Stimulated activated CD4-positive, alpha-beta T cell treated with anti-CD3 and anti-CD28 coated beads, Interleukin-12 subunit alpha, Interleukin-12 subunit beta, amount 100 ng/mL, for 24 hours (primary cell): Measurements from ENCODE around the gene CFAP43.

Source experiments
- DNase-seq, 2 experiments: peaks; one replicate each; pipeline ENCODE4 v3.0.0-alpha.2; 2020; ENCODE audit warnings: low read depth in 2 of 2

CFAP43 gene

GRCh38 chr10:104098358-104098925 lies 133.7 kb downstream of the CFAP43 start:
- DNase-seq, result no peak

- no peak for DNase-seq
These were observed 135.5 kb downstream of the CFAP43 start for GRCh38 chr10:104096692-104097091.

DNA sequence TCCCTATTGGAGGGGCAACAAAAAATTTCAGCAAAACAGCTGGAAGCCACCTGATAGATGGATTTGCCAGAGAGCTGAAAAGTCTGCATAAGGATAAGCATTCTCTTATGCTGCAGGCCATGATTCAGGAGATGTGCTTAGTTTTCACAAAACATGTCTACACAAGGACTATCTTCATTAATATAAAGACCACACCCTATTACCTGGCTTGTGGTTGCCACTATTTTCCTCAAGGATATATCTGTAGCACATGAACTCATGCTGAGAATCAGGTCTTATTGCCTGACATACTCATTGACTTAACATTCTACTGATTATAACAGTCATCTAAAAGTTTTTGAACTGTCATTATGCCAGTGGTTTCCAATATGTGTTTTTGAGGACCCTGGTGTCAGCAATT lies 139.4 kb downstream of the CFAP43 start:
- DNase-seq, result no peak

GRCh38 chr10:104090611-104091010 lies 141.6 kb downstream of the CFAP43 start:
- no peak for DNase-seq

- DNase-seq, result no peak
These were observed 142.5 kb downstream of the CFAP43 start for GRCh38 chr10:104089621-104090020.

DNA sequence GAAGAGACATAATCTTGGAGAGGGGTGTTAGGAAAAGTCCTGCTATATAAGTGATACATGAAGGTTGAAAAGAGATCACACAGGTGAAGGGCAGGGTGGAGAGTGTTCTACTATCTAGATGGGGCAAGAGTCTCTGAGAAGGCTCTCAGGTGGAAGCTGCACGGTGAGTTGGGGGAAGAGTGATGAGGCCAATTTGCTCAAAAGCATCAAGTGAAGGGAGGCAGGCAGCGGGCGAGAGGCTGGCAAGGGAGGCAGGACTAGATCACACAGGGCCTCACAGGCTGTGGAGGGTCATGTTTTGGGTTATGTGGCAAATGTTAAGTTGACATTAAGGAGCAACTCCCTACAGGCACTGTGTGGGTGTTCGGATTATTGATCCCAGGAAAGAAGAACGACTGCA lies 143.9 kb downstream of the CFAP43 start:
- no peak for DNase-seq

GRCh38 chr10:104085801-104086400 lies 146.3 kb downstream of the CFAP43 start, which contains the start of gene COL17A1:
TSS of gene COL17A1 (minus strand) at chr10:104085880. CDS start at chr10:104080673, 5,207 bp downstream.
- DNase-seq, result no peak

- DNase-seq, result no peak
These were observed 147.6 kb downstream of the CFAP43 start for GRCh38 chr10:104084482-104085142.

DNA sequence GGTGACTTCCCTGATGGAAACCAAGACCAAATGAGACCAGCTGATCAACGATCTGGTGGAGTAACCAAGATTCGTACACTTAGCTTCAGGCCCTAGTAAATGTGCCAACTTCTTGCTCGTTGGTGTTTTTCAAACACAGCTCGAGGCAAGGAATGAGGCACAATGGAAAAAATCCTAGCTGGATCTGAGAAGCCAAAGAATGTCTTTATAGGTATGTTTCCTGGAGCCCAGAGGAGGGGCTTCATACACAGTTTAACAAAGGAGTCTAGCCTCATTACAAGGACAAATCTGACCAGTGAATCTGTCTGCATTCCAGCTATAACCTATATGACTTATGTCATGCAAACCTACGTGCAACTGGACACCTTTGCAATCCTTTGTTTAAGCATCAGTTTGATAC lies 150.2 kb downstream of the CFAP43 start:
- no peak for DNase-seq

- no peak for DNase-seq
These were observed 151.4 kb downstream of the CFAP43 start for GRCh38 chr10:104080762-104081161.
